Stomach (tissue), 9 donors: ENCODE results near the gene KCNQ1. TPM values are rescaled to one million over a fixed set of nuclear protein-coding genes. Genes with fewer than 3 reads are reported as not detected.

ENCODE experiments used
- DNase-seq, 2 donors: peaks; one replicate each; pipeline versions ENCODE4 v3.0.0 to v3.0.0-alpha.2; 2013 to 2019
- H3K27ac ChIP-seq, 5 donors: fragments of 200-600 bp in 4 of 5; sonication (generic) in 4 of 5; one replicate each; pipeline ENCODE4 v1.5.1; 2013 to 2019; ENCODE audit warnings: mild to moderate bottlenecking in 1 of 5, moderate library complexity in 1 of 5
- H3K27me3 ChIP-seq, 3 donors: fragments of 200-600 bp; sonication (generic); one replicate each; pipeline ENCODE4 v1.5.1; 2017 to 2019; ENCODE audit warnings: mixed run types in 1 of 3
- H3K36me3 ChIP-seq, 4 donors: fragments of 200-600 bp; sonication (generic); 1 replicate in 3 of 4; 2 replicates in 1 of 4; pipeline ENCODE4 v1.5.1; 2016 to 2019
- H3K4me1 ChIP-seq, 4 donors: fragments of 200-600 bp; sonication (generic); one replicate each; pipeline ENCODE4 v1.5.1; 2016 to 2019
- H3K4me3 ChIP-seq, 4 donors: fragments of 200-600 bp; sonication (generic) in 3 of 4; one replicate each; pipeline ENCODE4 v1.5.1; 2016 to 2019; ENCODE audit warnings: mild to moderate bottlenecking in 1 of 4
- H3K9me3 ChIP-seq, 4 donors: fragments of 200-600 bp; sonication (generic); one replicate each; pipeline ENCODE4 v1.5.1; 2016 to 2019
- EP300 ChIP-seq: sonication (generic); formaldehyde crosslinking; IDR thresholded peaks from one replicate; pipeline ENCODE4 v1.6.1; 2017; ENCODE audit warnings: antibody characterized with exemption
- POLR2A ChIP-seq, 4 donors: fragments of 450-650 bp; IDR thresholded peaks; one replicate each; pipeline ENCODE4 v1.6.1; 2016; ENCODE audit warnings: antibody characterized with exemption in 4 of 4, control low read depth in 2 of 4, mild to moderate bottlenecking in 1 of 4, moderate library complexity in 1 of 4
- POLR2AphosphoS5 ChIP-seq, 3 donors: sonication (generic); formaldehyde crosslinking; IDR thresholded peaks; one replicate each; pipeline ENCODE4 v1.6.1; 2016; ENCODE audit warnings: antibody characterized with exemption in 3 of 3
- WGBS, 5 donors: extraction: QIAGEN DNeasy Blood & Tissue Kit in 3 of 5; methylation state at CpG; one replicate each; pipeline versions ENCODE4 v1.1.5 to v1.1.7; 2013 to 2018; 5-methylcytosine and 5-hydroxymethylcytosine counted together
- intact Hi-C: fragments of 100-400 bp; cut with DNase I; formaldehyde crosslinking; loops from one replicate; pipeline ENCODE4 v1.15.1; 2023; ENCODE audit warnings: low total_unique reads
- polyA plus RNA-seq, 3 donors: library from polyadenylated mRNA; stranded (reverse); fragments of 200-250 nt; gene quantifications; one replicate each; pipeline ENCODE4 v1.2.3, GENCODE V29; 2013
- total RNA-seq, 5 donors: library from RNA; depleted of rRNA; stranded (reverse); fragments of >200 nt; gene quantifications; one replicate each; pipeline versions ENCODE4 v1.1.0 to v1.2.3, GENCODE V29; 2014 to 2016
- TF ChIP-seq, protein P1 (sequence below), 7 experiments: fragments of 450-650 bp in 4 of 7; fragments of 200-600 bp in 3 of 7; sonication (generic) in 3 of 7; IDR thresholded peaks; one replicate each; pipeline ENCODE4 v1.5.1; 2016 to 2019; ENCODE audit warnings: antibody characterized with exemption in 7 of 7, control low read depth in 2 of 7, mild to moderate bottlenecking in 1 of 7
- donor health status: healthy with polysubstance abuse.
- donor health status: Bipolar disorder and iron deficiency.
- donor health status: healthy.

The KCNQ1 gene
- total and polyA plus RNA-seq, 8 donors, result 12.1 to 155 (median 49.0) TPM

DNA sequence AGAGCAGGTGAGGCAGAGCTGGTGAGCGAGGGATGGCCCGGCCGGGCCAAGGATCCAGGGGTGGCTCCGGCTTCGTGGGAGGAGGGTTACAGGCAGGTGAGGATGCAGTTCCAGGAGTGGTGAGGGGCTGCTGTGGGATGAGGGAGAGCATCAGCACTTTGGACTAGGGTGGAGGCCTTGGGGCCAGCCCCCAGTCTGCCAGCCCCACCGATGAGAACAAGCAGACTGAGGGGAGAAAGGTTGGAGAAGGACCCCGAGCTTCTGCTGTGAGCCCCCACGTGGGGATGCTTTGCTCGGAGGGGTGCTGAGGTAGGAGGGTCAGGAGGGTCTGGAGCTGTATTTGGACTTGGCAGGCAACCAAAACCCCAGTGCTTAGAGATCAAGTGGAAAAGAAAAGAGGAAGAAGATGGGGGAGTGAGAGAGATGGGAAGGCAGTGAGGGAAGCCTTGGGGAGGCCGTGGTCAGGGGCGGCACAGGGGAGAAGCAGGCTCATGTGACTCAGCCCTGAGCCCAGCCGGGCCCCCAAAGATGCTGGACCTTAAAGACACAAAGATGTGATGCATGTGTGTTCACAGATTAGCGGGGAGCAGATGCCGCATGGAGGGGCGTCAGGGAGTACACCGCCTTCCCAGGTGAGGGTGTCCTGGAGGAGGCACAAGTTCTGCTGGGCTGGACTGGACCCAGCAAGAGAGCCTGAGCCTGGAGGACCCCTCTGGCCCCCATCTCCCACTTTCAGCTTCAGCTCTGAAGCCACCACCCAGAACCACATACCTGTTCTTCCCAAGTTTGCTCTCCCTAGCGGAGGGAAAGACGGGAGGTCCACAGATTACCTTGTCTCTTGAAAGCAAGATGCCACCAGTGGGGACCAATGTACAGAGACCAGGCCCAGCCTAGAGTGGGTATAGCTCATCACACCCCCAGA lies 349.5 kb downstream of the KCNQ1 start:
- WGBS, 5 donors, result 81 to 89% (median 88%) methylated on average over 18 of the region's 18 CpGs
- TF ChIP-seq EP300, result no peak
- no peak for TF ChIP-seq POLR2A (IDR thresholded peaks at IDR 0.05)
- no peak for TF ChIP-seq POLR2AphosphoS5 (IDR thresholded peaks at IDR 0.05)
- TF ChIP-seq, protein P1, sequence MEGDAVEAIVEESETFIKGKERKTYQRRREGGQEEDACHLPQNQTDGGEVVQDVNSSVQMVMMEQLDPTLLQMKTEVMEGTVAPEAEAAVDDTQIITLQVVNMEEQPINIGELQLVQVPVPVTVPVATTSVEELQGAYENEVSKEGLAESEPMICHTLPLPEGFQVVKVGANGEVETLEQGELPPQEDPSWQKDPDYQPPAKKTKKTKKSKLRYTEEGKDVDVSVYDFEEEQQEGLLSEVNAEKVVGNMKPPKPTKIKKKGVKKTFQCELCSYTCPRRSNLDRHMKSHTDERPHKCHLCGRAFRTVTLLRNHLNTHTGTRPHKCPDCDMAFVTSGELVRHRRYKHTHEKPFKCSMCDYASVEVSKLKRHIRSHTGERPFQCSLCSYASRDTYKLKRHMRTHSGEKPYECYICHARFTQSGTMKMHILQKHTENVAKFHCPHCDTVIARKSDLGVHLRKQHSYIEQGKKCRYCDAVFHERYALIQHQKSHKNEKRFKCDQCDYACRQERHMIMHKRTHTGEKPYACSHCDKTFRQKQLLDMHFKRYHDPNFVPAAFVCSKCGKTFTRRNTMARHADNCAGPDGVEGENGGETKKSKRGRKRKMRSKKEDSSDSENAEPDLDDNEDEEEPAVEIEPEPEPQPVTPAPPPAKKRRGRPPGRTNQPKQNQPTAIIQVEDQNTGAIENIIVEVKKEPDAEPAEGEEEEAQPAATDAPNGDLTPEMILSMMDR (IDR thresholded peaks at IDR 0.05), result no peak
- Histone ChIP-seq H3K27me3 (peaks cover 0 to 5% (median 0%) of the 10 kb centered on the region in 3 donors), H3K36me3 (no peaks in the 10 kb centered on the region), H3K9me3 (no peaks in the 10 kb centered on the region), H3K27ac (no peak overlapping the region), H3K4me1 (peaks cover 0 to 21% (median 18%) of the 10 kb centered on the region in 4 donors), H3K4me3 (no peak overlapping the region)
- peak in 1 of 2 donors; percentile 24 for DNase-seq
- intact Hi-C loops, result no loop called here

DNA sequence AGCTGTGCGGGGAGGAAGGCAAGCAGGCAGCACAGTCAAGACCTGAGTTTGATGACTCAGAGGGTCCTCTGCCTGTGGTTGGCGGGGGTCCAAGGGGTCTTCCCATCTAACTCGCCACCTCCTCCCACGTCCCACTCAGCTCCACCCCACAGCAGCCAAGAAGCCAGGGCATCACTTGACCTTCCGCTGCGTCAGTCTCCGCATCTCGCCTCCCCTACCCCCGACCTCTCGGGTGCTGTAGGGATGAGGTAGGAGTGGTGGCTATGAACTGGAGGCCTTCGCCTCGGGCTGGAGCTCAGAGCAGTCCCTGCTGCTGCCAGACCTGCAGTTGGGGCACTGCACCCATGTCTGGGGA lies 350.1 kb downstream of the KCNQ1 start:
- intact Hi-C loops, result no loop called here
- peak in 1 of 2 donors; percentile 23 for DNase-seq
- whole genome bisulfite sequencing, 5 donors, result 89 to 95% (median 91%) methylated on average over 11 to 12 of the region's 12 CpGs
- TF ChIP-seq, protein P1 (IDR thresholded peaks at IDR 0.05), result no peak
- TF ChIP-seq POLR2AphosphoS5 (IDR thresholded peaks at IDR 0.05) (no peak), POLR2A (IDR thresholded peaks at IDR 0.05) (no peak), EP300 (no peak)
- Histone ChIP-seq H3K9me3 (no peaks in the 10 kb centered on the region), H3K4me1 (peaks cover 0 to 23% (median 22%) of the 10 kb centered on the region in 4 donors), H3K27me3 (peaks cover 0 to 5% (median 0%) of the 10 kb centered on the region in 3 donors), H3K36me3 (no peaks in the 10 kb centered on the region), H3K27ac (no peak overlapping the region), H3K4me3 (no peak overlapping the region)

DNA sequence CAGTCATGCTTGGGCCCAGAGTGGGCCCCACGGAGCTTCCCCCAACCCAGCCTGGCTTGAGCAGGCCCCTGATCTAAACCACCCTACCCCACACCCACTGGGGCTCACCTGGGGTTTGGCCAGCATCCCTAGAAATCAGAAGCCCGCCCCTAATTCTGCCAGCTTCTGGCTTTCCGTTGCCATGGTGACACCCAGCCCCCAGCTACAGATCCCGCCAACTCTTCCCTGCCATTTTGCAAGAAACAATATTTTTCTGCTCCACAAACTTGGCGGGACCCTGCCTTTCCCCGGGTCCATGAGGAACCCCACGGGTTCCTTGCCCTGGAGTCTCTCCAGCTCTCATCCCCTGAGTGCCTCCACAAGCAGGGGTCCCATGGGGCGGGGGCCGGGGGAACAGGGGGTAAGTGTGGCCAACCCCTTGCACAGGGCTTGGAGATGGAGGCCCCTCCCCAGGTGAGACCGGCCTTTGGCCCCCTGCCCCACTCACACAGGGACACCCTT lies 350.7 kb downstream of the KCNQ1 start:
- 93 to 98% (median 94%) methylated on average over 10 of the region's 10 CpGs for whole genome bisulfite sequencing, 5 donors
- Histone ChIP-seq H3K27me3 (peaks cover 0 to 5% (median 0%) of the 10 kb centered on the region in 3 donors), H3K4me1 (peaks cover 5 to 28% (median 27%) of the 10 kb centered on the region in 4 donors), H3K4me3 (no peak overlapping the region), H3K27ac (no peak overlapping the region), H3K9me3 (no peaks in the 10 kb centered on the region), H3K36me3 (no peaks in the 10 kb centered on the region)
- no peak for TF ChIP-seq EP300
- intact Hi-C loops, result no loop called here
- DNase-seq, result no peak

DNA sequence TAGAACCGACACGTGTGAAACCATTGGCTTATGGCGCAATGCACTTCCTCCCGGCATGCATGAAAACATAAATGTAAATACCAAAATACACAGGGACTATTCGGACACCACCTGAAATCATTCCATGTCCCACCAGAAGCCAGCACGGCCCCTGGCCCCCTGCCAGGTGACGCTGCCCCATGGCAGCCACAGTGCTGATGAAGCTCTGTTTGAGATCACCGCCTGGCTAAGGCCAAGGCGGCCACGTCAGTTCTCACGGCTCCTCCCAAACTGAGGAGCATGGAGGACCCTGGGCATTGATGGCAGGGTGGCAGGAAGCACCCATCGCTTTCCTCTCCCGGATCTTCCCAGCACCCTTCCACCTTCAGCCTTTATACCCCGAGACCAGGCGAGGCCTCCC lies 351.3 kb downstream of the KCNQ1 start:
- no peak for DNase-seq
- peaks cover 0 to 3% (median 0%) of the 10 kb centered on the region in 3 donors for H3K27me3 ChIP-seq
- no peaks in the 10 kb centered on the region for H3K9me3 ChIP-seq
- H3K36me3 ChIP-seq, result no peaks in the 10 kb centered on the region
- no peak overlapping the region for H3K4me3 ChIP-seq
- TF ChIP-seq, protein P1 (IDR thresholded peaks at IDR 0.05), result no peak
- TF ChIP-seq EP300 (no peak), POLR2A (IDR thresholded peaks at IDR 0.05) (no peak), POLR2AphosphoS5 (IDR thresholded peaks at IDR 0.05) (no peak)
- intact Hi-C loops, result no loop called here
- H3K27ac ChIP-seq, result no peak overlapping the region
- H3K4me1 ChIP-seq, result peaks cover 7 to 27% (median 25%) of the 10 kb centered on the region in 4 donors
- WGBS, 5 donors, result 84 to 92% (median 90%) methylated on average over 13 to 15 of the region's 15 CpGs
